Gastrocnemius medialis (tissue), 4 donors: ENCODE measurements around the gene S100A14.

Source experiments
- POLR2A ChIP-seq, 2 donors: fragments of 450-650 bp; IDR thresholded peaks; one replicate each; pipeline ENCODE4 v1.6.1; 2017; ENCODE audit warnings: antibody characterized with exemption in 2 of 2, mild to moderate bottlenecking in 2 of 2, moderate library complexity in 2 of 2
- TF ChIP-seq, protein P1 (sequence below), 5 experiments: fragments of 450-650 bp in 3 of 5; fragments of 200-600 bp in 2 of 5; sonication (generic) in 2 of 5; IDR thresholded peaks in 4 of 5; conservative IDR thresholded peaks in 1 of 5; 1 replicate in 4 of 5; 2 replicates in 1 of 5; pipeline ENCODE4 v1.5.1; 2016 to 2019; ENCODE audit warnings: antibody characterized with exemption in 5 of 5, mild to moderate bottlenecking in 3 of 5, moderate library complexity in 3 of 5

DNA sequence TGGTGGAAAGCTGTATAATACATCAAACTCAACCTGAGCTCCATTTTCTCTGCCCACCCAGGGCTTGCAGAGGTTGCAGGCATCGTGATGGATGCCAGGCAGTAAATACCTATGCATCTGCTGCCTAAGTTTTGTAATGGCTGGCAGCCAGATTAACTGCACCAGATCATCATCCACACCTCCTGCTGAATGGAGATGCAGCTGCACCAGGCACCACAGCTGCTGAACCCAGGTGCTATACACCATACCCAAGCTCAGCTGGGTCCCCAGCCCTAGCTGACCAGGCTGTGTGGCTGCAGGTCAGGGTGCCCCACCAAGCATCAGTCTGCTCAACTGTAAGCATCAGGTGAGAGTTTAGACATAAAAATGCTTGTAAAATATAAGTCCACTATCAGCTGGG is 35.6 kb upstream of the S100A14 start:
- TF ChIP-seq, protein P1, sequence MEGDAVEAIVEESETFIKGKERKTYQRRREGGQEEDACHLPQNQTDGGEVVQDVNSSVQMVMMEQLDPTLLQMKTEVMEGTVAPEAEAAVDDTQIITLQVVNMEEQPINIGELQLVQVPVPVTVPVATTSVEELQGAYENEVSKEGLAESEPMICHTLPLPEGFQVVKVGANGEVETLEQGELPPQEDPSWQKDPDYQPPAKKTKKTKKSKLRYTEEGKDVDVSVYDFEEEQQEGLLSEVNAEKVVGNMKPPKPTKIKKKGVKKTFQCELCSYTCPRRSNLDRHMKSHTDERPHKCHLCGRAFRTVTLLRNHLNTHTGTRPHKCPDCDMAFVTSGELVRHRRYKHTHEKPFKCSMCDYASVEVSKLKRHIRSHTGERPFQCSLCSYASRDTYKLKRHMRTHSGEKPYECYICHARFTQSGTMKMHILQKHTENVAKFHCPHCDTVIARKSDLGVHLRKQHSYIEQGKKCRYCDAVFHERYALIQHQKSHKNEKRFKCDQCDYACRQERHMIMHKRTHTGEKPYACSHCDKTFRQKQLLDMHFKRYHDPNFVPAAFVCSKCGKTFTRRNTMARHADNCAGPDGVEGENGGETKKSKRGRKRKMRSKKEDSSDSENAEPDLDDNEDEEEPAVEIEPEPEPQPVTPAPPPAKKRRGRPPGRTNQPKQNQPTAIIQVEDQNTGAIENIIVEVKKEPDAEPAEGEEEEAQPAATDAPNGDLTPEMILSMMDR (IDR thresholded peaks at IDR 0.05 in 4 of 5, conservative IDR thresholded peaks at IDR 0.05 in 1 of 5), result no peak
- no peak for TF ChIP-seq POLR2A (IDR thresholded peaks at IDR 0.05)
